Epithelial cell of esophagus (primary cell): ENCODE measurements around the gene ARSB.
"Not testable (repeated sequence)": the region's sequence is repeated elsewhere in the genome, so short reads cannot be mapped to it uniquely, and the experiment has no call there.

Source experiments
- DNase-seq: peaks from one replicate; pipeline ENCODE4 v3.0.0; 2010; ENCODE audit warnings: low read depth
- H3K4me3 ChIP-seq: 2 replicates; pipeline ENCODE4 v1.5.1; 2011; ENCODE audit warnings: mild to moderate bottlenecking, low read length, control low read depth
- TF ChIP-seq, protein P1 (sequence below): IDR thresholded peaks from 2 replicates; pipeline ENCODE4 v1.5.1; 2011; ENCODE audit warnings: low read depth, mild to moderate bottlenecking, low read length, control low read depth, inconsistent platforms; ENCODE audit not compliant: insufficient read depth; ENCODE audit errors: missing control alignments

ARSB gene

DNA sequence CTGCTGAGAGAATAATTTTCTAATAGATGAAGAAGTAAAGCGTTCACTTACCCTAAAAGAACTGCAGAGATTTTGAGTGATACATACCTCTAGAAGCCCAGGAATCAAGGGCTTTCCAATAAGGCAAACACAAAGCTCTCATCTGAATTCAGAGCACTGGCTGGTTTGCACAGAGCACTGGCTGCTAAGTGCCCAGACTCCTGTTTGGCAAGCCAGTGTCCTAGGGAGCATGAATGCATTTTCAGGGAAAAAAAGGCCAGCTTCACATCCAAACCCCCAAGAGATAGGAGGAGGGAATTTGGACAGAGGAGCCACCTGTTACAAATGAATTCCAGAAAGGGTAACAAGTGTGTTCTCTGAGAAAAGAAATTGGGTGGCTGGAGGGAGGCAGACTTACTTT, 65.3 kb downstream of the ARSB start:
- H3K4me3 ChIP-seq = no peak overlapping the region
- DNase-seq = no peak
- TF ChIP-seq, protein P1, sequence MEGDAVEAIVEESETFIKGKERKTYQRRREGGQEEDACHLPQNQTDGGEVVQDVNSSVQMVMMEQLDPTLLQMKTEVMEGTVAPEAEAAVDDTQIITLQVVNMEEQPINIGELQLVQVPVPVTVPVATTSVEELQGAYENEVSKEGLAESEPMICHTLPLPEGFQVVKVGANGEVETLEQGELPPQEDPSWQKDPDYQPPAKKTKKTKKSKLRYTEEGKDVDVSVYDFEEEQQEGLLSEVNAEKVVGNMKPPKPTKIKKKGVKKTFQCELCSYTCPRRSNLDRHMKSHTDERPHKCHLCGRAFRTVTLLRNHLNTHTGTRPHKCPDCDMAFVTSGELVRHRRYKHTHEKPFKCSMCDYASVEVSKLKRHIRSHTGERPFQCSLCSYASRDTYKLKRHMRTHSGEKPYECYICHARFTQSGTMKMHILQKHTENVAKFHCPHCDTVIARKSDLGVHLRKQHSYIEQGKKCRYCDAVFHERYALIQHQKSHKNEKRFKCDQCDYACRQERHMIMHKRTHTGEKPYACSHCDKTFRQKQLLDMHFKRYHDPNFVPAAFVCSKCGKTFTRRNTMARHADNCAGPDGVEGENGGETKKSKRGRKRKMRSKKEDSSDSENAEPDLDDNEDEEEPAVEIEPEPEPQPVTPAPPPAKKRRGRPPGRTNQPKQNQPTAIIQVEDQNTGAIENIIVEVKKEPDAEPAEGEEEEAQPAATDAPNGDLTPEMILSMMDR = no peak

DNA sequence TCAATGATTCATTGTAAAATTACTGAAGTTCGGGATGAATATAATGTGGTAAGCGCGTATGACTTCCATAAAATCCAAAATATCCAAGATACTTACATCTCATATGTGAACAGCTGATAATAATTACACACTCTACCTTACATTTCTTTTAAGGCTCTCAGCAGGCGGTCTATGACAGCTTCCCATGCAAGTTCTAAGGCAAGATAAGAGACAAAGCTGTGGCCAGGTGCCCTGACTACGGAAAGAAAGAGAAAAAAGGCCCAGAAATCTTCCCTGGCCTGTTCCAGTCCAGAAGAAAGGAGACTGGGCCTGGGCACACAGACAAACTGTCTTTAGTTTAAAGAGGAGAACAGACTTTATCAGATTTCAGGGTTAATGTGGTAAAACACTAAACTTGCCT, 69.1 kb downstream of the ARSB start:
- DNase-seq = no peak
- no peak overlapping the region for H3K4me3 ChIP-seq
- TF ChIP-seq, protein P1 = no peak

DNA sequence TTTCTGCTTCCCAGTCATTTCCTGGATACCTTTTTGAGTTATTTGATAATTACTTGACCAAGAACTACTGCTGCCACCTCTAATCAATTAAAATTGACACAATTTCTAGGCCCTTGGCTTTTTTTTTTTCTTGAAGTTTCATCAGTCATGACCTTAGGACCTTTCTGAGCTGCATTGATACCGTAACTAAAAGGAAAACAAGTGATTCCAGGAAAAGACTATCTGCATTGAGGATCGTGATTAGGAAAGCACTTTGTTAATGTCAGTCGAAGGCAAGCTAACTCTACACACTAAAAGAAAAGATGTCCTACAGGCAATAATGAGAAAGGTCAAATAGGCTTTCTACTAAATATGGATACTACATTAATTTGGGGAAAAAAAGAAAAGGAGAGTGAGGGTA, 69.9 kb downstream of the ARSB start:
- TF ChIP-seq, protein P1 = no peak
- DNase-seq = no peak

DNA sequence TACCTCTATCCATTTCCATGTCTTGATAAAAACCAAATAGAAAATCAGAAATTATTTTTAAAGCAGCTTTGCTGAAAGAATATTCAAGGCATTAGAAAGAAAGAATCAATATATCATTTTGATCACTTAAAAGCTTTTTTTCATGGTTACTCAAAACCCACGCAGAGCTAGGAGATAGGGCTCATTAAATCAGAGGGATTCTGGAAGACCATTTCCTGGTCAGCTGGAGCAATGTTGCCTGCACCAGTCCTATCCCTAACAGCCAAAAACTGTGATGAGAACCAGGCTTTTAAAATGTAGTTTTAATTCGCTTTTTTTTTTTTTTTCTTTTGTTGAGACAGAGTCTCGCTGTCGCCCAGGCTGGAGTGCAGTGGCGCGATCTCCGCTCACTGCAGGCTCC, 72.3 kb downstream of the ARSB start:
- TF ChIP-seq, protein P1 = no peak
- H3K4me3 ChIP-seq = no peak overlapping the region
- no peak for DNase-seq

More for the DNA sequence above, 69.9 kb downstream of the ARSB start:
- H3K4me3 ChIP-seq = no peak overlapping the region

DNA sequence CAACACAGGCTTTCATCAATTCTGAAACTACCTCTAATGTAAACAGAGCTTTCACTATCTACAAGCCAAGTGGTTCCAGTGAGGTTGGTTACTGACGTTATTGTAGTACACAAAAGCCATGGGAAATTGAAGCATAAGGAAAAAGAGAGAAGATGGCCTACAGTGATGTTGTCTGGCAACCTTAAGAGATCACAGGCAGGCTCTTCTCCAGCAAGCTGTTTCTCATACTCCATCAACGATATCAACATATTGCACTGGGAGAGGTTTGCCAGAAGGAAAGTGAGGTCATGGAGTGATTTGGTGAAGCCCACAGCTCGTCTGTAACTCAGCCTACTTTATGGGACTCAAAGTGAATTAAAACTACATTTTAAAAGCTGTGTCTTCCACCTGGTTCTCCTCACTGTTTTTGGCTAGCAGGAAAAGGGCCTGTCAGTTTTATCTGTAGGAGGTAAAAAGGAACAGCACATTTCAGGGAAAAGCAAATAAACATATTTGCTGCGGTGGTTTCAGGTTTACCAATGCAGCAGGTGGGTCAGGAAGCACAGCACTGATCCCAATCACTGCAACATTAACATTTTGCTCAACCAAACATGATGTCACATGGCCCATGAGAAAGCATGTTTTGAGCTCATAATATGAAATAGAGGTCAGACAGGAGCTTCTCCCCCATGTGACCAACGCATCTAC, 72.9 kb downstream of the ARSB start:
- DNase-seq = no peak
- TF ChIP-seq, protein P1 = no peak
- H3K4me3 ChIP-seq = no peak overlapping the region

DNA sequence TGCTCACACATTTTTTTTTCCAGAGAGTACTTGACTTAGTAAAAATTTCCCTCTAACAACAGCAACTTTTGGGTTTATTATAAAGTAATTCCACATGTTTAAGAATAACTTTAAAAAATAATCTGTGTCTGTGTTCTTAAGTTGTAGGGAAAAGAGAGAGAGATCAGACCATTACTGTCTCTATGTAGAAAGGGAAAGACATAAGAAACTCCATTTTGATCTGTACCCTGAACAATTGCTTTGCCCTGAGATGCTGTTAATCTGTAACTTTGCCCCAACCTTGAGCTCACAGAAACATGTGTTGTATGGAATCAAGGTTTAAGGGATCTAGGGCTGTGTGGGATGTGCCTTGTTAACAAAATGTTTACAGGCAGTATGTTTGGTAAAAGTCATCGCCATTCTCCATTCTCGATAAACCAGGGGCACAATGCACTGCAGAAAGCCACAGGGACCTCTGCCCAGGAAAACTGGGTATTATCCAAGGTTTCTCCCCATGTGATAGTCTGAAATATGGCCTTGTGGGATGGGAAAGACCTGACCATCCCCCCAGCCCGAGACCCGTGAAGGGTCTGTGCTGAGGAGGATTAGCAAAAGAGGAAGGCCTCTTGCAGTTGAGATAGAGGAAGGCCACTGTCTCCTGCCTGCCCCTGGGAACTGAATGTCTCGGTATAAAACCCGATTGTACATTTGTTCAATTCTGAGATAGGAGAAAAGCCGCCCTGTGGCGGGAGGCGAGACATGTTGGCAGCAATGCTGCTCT, 75.7 kb downstream of the ARSB start:
- not testable (repeated sequence) for H3K4me3 ChIP-seq, DNase-seq

DNA sequence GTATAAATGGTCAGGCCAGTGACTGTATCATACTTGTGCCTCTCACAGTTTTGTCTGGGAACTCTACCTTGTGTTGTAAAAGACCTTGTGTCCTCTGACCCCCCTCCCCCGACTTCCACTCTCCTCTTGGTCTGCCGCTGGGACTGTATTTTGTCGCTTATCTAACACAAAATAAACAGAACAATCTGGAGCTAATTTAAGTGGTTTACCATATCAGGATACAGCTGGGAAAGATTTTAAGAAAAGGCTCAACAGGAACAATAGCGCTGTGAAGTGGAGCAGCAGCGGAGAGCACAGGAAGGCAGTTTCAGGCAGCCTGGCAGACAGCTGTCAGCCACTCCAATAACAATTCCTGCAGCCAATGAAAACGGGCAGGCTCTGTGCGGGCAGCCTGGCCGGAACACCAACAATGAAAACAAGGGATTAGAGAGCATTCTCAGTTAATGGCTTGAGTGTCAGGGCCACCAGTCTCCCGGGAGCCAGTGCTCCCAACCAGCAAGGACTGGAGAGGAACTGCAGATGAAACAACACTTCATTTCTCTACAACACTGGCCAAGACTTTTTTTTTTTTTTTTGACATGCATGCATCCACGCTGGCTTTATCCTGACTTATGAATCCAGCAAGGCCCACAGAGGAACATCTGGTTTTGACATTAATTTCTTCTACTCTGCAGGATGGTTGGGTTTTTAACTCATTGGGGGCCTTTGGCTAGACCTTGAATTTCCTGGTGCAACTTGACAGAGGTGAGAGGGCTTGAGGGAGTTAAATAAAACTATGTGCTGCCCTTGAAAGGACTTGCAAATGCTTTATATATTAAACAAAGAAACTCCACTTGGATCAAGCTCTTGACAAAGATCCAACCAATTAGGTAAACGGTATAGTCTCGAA, 76.7 kb downstream of the ARSB start:
- no peak overlapping the region for H3K4me3 ChIP-seq
- DNase-seq = peak; percentile 29
- TF ChIP-seq, protein P1 = no peak
